C1 segment of cervical spinal cord (tissue), 14 donors: ENCODE data around the gene POLR2M.

Source experiments
- DNase-seq, 14 donors: peaks; one replicate each; lab custom pipeline; 2025; lab: John Stamatoyannopoulos, UW

The POLR2M gene

GRCh38 chr15:57706405-57707209 is at the start of gene POLR2M:
TSS of gene POLR2M (plus strand) at chr15:57706714. CDS start at chr15:57706843, 129 bp downstream.
- DNase-seq = peak; percentile 29 to 93 (median 88)

- DNase-seq = no peak
Measured at GRCh38 chr15:57657619-57658018, 48.9 kb upstream of the POLR2M start.

GRCh38 chr15:57662091-57662744 is 44.3 kb upstream of the POLR2M start:
- DNase-seq = no peak

- no peak for DNase-seq
Measured at GRCh38 chr15:57662802-57663201, 43.7 kb upstream of the POLR2M start.

GRCh38 chr15:57663262-57663661 is 43.3 kb upstream of the POLR2M start:
- no peak for DNase-seq

GRCh38 chr15:57665194-57665593 is 41.3 kb upstream of the POLR2M start:
- no peak for DNase-seq

- no peak for DNase-seq
Measured at GRCh38 chr15:57665939-57666338, 40.6 kb upstream of the POLR2M start.

GRCh38 chr15:57667171-57667849 is 39.2 kb upstream of the POLR2M start:
- DNase-seq = peak in 2 of 14 donors; percentile 5 to 14

- no peak for DNase-seq
Measured at GRCh38 chr15:57668016-57668415, 38.5 kb upstream of the POLR2M start.

- DNase-seq = no peak
Measured at GRCh38 chr15:57671636-57672035, 34.9 kb upstream of the POLR2M start.

- no peak for DNase-seq
Measured at GRCh38 chr15:57675481-57676181, 30.9 kb upstream of the POLR2M start.

GRCh38 chr15:57676585-57676984 is 29.9 kb upstream of the POLR2M start:
- no peak for DNase-seq

GRCh38 chr15:57677204-57677603 is 29.3 kb upstream of the POLR2M start:
- no peak for DNase-seq

GRCh38 chr15:57680021-57680420 is 26.5 kb upstream of the POLR2M start:
- DNase-seq = no peak

- DNase-seq = no peak
Measured at GRCh38 chr15:57681011-57681410, 25.5 kb upstream of the POLR2M start.

GRCh38 chr15:57683481-57683880 is 23.0 kb upstream of the POLR2M start:
- DNase-seq = no peak

- DNase-seq = no peak
Measured at GRCh38 chr15:57684491-57685151, 21.9 kb upstream of the POLR2M start.

GRCh38 chr15:57685306-57686095 is 21.0 kb upstream of the POLR2M start:
- DNase-seq = no peak

- DNase-seq = no peak
Measured at GRCh38 chr15:57686657-57687056, 19.9 kb upstream of the POLR2M start.

- no peak for DNase-seq
Measured at GRCh38 chr15:57690341-57690966, 16.1 kb upstream of the POLR2M start.
